CD8-positive, alpha-beta memory T cell (primary cell): Measurements from ENCODE around the gene TBC1D24. TPM values are rescaled to one million over a fixed set of nuclear protein-coding genes. Genes with fewer than 3 reads are reported as not detected.
A peak's percentile ranks its signal among the peaks of the same experiment; 100 is the strongest.

Experiments
- CTCF ChIA-PET: fragments of 350-600 bp; sonication (Branson Sonifier 250); formaldehyde crosslinking; loops from one replicate; lab custom pipeline; 2021; ENCODE audit warnings: antibody characterized with exemption; lab: Charles Lee
- POLR2A ChIA-PET: fragments of 350-600 bp; sonication (Branson Sonifier 250); formaldehyde crosslinking; loops from one replicate; lab custom pipeline; 2021; ENCODE audit warnings: antibody characterized with exemption; lab: Charles Lee
- DNase-seq, 5 donors: peaks; one replicate each; pipeline versions ENCODE4 v3.0.0 to v3.0.0-alpha.2; 2020 to 2022; ENCODE audit warnings: mixed read lengths in 1 of 5
- H3K27ac ChIP-seq: one replicate; pipeline ENCODE4 v1.7.0; 2013; ENCODE audit warnings: low read depth, mild to moderate bottlenecking, low read length, moderate library complexity
- H3K27me3 ChIP-seq: 2 replicates; pipeline ENCODE4 v1.7.0; 2013; ENCODE audit warnings: low read length, mild to moderate bottlenecking; ENCODE audit not compliant: insufficient read depth, poor library complexity, severe bottlenecking
- H3K36me3 ChIP-seq: 2 replicates; pipeline ENCODE4 v1.7.0; 2013; ENCODE audit warnings: mild to moderate bottlenecking, low read length, moderate library complexity; ENCODE audit not compliant: insufficient read depth
- H3K4me1 ChIP-seq: 2 replicates; pipeline ENCODE4 v1.7.0; 2013; ENCODE audit warnings: mild to moderate bottlenecking, low read length, moderate library complexity; ENCODE audit not compliant: insufficient read depth
- H3K4me3 ChIP-seq: 2 replicates; pipeline ENCODE4 v1.7.0; 2013; ENCODE audit warnings: mild to moderate bottlenecking, low read length
- H3K9me3 ChIP-seq: 2 replicates; pipeline ENCODE4 v1.7.0; 2013; ENCODE audit warnings: mild to moderate bottlenecking, low read length
- H3K27ac Mint-ChIP-seq, 8 donors: one replicate each; pipeline ENCODE4 v1.8.0; 2020 to 2021; ENCODE audit warnings: mixed read lengths in 8 of 8, mild to moderate bottlenecking in 6 of 8, inconsistent platforms in 3 of 8, moderate library complexity in 3 of 8
- H3K27me3 Mint-ChIP-seq, 2 donors: one replicate each; pipeline ENCODE4 v1.8.0; 2020 to 2021; ENCODE audit warnings: mixed read lengths in 2 of 2, mild to moderate bottlenecking in 1 of 2, moderate library complexity in 1 of 2
- H3K36me3 Mint-ChIP-seq, 3 donors: one replicate each; pipeline ENCODE4 v1.8.0; 2020 to 2021; ENCODE audit warnings: mixed read lengths in 3 of 3, inconsistent platforms in 1 of 3, mild to moderate bottlenecking in 1 of 3
- H3K4me1 Mint-ChIP-seq, 3 donors: one replicate each; pipeline ENCODE4 v1.8.0; 2020 to 2021; ENCODE audit warnings: mixed read lengths in 3 of 3, inconsistent platforms in 1 of 3, mild to moderate bottlenecking in 1 of 3
- H3K4me3 Mint-ChIP-seq, 7 donors: one replicate each; pipeline ENCODE4 v1.8.0; 2020 to 2021; ENCODE audit warnings: mixed read lengths in 7 of 7, mild to moderate bottlenecking in 6 of 7, moderate library complexity in 4 of 7, inconsistent platforms in 2 of 7
- H3K9me3 Mint-ChIP-seq, 5 donors: one replicate each; pipeline ENCODE4 v1.8.0; 2020 to 2022; ENCODE audit warnings: mixed read lengths in 5 of 5, mild to moderate bottlenecking in 3 of 5, moderate library complexity in 2 of 5, inconsistent platforms in 1 of 5
- polyA plus RNA-seq: library from polyadenylated mRNA; unstranded; fragments of 300-500 nt; fragmentation: Illumina TruSeq; gene quantifications from one replicate; pipeline ENCODE4 v1.2.3, GENCODE V29; 2021
- total RNA-seq, 2 experiments: library from RNA; stranded (reverse); gene quantifications; one replicate each; pipeline ENCODE4 v1.2.3, GENCODE V29; 2021

The TBC1D24 gene
- total and polyA plus RNA-seq, 3 experiments from 2014 or later, result 3.5 to 32.7 (median 28.3) TPM

DNA sequence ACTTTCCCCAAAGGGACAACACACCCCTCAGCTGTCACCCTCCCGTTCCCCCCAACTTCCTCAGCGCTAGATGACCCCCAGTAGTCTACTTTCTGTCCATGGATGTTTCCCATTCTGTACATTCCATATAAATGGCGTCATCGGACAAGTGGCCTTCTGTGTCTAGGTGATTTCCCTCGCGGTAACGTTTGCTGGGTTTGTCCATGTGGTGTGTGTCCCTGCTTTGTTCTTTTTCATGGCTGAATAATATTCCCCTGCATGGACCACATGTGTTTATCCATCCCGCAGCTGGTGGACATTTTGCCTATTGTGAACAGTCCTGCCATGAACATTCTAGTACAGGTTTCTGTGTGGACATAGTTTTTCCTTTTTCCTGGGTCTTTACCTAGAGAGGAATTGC lies 22.3 kb upstream of the TBC1D24 start:
- H3K27ac Mint-ChIP-seq, result no peak overlapping the region
- ChIA-PET CTCF (no interaction called here), POLR2A (no interaction called here)
- H3K4me3 ChIP-seq, result no peak overlapping the region
- no peaks in the 10 kb centered on the region for H3K27me3 ChIP-seq
- DNase-seq, result no peak
- H3K36me3 ChIP-seq, result no peaks in the 10 kb centered on the region
- H3K27ac ChIP-seq, result no peak overlapping the region
- H3K36me3 Mint-ChIP-seq, result peaks cover 0 to 29% (median 7%) of the 10 kb centered on the region in 3 donors
- H3K9me3 ChIP-seq, result no peaks in the 10 kb centered on the region
- H3K4me1 ChIP-seq, result no peaks in the 10 kb centered on the region
- no peaks in the 10 kb centered on the region for H3K9me3 Mint-ChIP-seq
- no peaks in the 10 kb centered on the region for H3K27me3 Mint-ChIP-seq
- H3K4me3 Mint-ChIP-seq, result no peak overlapping the region
- no peaks in the 10 kb centered on the region for H3K4me1 Mint-ChIP-seq

DNA sequence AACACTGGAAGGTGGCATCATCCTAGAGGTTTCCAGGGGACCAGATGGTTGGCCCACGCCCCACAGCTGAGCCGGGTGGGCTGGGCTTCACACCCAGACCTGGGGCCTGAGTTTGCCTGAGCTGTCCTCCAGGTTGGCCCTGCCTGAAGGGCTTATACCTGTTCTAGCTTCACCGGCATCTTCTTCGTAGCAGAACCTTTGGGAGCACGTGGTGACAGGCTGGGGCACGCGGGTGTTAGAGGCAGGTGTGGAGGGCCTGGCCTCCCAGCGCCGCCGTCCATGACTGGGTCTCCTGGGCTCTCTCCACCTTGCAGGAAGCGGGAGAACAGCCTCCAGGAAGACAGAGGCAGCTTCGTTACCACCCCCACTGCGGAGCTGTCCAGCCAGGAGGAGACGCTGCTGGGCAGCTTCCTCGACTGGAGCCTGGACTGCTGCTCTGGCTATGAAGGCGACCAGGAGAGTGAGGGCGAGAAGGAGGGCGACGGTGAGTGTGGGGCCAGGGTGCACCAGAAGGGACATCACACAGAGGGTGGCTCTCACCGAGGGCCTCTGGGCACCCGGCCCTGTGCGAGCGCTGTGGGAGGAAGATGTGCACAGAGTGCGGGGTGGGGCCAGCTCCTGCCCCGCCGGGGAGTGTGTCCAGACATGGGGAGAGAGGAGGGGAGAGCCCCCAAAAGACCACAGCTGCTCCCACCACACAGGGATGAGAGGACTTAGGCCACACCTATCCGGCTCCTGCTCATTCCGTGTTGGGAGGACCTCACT lies 19.7 kb upstream of the TBC1D24 start:
- Mint-ChIP-seq H3K27ac (no peak overlapping the region), H3K9me3 (no peaks in the 10 kb centered on the region), H3K36me3 (peaks cover 0 to 13% (median 4%) of the 10 kb centered on the region in 3 donors), H3K4me1 (peaks cover 4 to 10% (median 5%) of the 10 kb centered on the region in 3 donors), H3K4me3 (no peak overlapping the region), H3K27me3 (no peaks in the 10 kb centered on the region)
- Histone ChIP-seq H3K27me3 (no peaks in the 10 kb centered on the region), H3K4me3 (no peak overlapping the region), H3K4me1 (peaks cover 6% of the 10 kb centered on the region), H3K27ac (no peak overlapping the region), H3K36me3 (no peaks in the 10 kb centered on the region), H3K9me3 (no peaks in the 10 kb centered on the region)
- ChIA-PET POLR2A (interaction anchor here (0.6 to 0.7 kb wide), 3 partner anchors 16 to 593 kb away, joined by 3 to 7 read pairs (median 3); partner anchors contain the start of gene NTN3), CTCF (no interaction called here)
- DNase-seq, result no peak

DNA sequence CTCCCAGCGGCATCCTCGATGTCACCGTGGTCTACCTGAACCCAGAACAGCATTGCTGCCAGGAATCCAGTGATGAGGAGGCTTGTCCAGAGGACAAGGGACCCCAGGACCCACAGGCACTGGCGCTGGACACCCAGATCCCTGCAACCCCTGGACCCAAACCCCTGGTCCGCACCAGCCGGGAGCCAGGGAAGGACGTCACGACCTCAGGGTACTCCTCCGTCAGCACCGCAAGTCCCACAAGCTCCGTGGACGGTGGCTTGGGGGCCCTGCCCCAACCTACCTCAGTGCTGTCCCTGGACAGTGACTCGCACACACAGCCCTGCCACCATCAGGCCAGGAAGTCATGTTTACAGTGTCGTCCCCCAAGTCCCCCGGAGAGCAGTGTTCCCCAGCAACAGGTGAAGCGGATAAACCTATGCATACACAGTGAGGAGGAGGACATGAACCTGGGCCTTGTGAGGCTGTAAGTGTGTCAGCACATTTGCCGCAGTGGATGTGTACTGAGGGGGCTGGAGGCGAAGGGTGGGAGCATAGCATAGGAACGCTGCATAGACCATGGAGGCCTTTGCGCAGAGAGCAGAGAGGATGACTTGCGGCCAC lies 18.3 kb upstream of the TBC1D24 start:
- H3K27ac Mint-ChIP-seq, result peak overlapping the region in 1 of 8 donors; percentile 43

DNA sequence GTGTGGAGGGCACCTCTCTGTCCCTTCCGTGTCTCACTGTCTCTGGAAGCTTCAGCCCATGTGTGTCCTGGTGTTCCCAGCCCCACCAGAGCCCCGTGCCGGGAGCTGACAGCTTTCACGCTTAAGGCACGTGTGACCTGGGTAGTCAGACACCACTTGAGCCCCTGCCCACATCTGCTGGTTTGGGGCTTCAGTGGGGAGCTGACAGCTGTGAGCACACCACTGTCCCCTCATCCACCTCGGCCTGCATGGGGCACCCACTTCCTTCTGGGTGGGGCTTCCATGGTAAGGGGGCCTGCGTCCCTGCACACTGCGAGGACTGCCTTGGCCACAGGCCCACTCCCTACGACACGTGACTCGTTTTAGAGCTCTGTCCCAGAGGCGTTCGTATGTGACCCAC lies 17.7 kb upstream of the TBC1D24 start:
- Histone ChIP-seq H3K9me3 (no peaks in the 10 kb centered on the region), H3K27me3 (no peaks in the 10 kb centered on the region), H3K4me1 (peaks cover 11% of the 10 kb centered on the region), H3K4me3 (no peak overlapping the region), H3K27ac (no peak overlapping the region), H3K36me3 (no peaks in the 10 kb centered on the region)
- no peak for DNase-seq
- Mint-ChIP-seq H3K27ac (peak overlapping the region in 1 of 8 donors; percentile 41), H3K36me3 (peaks cover 0 to 7% (median 4%) of the 10 kb centered on the region in 3 donors), H3K27me3 (no peaks in the 10 kb centered on the region), H3K9me3 (no peaks in the 10 kb centered on the region), H3K4me1 (peaks cover 4 to 10% (median 5%) of the 10 kb centered on the region in 3 donors), H3K4me3 (no peak overlapping the region)
- ChIA-PET POLR2A (no interaction called here), CTCF (no interaction called here)

More for the DNA sequence above, 18.3 kb upstream of the TBC1D24 start:
- Mint-ChIP-seq H3K9me3 (no peaks in the 10 kb centered on the region), H3K36me3 (peaks cover 0 to 9% (median 4%) of the 10 kb centered on the region in 3 donors), H3K27me3 (no peaks in the 10 kb centered on the region), H3K4me1 (peaks cover 4 to 10% (median 5%) of the 10 kb centered on the region in 3 donors), H3K4me3 (peak overlapping the region in 2 of 7 donors; percentile 13 to 49)
- no peaks in the 10 kb centered on the region for H3K9me3 ChIP-seq
- H3K36me3 ChIP-seq, result no peaks in the 10 kb centered on the region
- no peaks in the 10 kb centered on the region for H3K27me3 ChIP-seq
- H3K4me1 ChIP-seq, result peaks cover 11% of the 10 kb centered on the region
- H3K4me3 ChIP-seq, result no peak overlapping the region
- H3K27ac ChIP-seq, result no peak overlapping the region
- no peak for DNase-seq
- ChIA-PET CTCF (no interaction called here), POLR2A (no interaction called here)

DNA sequence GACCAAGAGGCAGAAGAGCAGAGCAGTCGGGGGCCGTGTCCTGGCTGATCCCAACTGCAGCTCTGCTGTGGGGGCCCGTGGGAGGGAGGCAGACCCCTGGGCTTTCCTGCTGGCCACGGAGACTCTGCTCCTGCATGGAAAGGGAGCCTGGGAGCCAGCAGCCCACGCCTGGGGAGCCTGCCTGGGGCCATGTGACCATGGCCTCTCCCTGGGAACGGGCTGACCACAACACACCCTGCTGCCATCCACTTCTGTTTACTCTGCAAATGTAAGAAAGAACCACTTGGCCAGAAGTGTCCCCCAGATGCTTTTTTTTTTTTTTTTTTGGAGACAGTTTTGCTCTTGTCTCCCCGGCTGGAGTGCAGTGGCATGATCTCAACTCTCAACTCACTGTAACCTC lies 17.0 kb upstream of the TBC1D24 start:
- no peak for DNase-seq
- peaks cover 0 to 4% (median 2%) of the 10 kb centered on the region in 3 donors for H3K36me3 Mint-ChIP-seq
- H3K4me3 Mint-ChIP-seq, result peak overlapping the region in 1 of 7 donors; percentile 29
- no peaks in the 10 kb centered on the region for H3K27me3 ChIP-seq
- H3K27me3 Mint-ChIP-seq, result no peaks in the 10 kb centered on the region
- POLR2A ChIA-PET, result no interaction called here
- H3K27ac Mint-ChIP-seq, result peak overlapping the region in 1 of 8 donors; percentile 62
- H3K9me3 Mint-ChIP-seq, result no peaks in the 10 kb centered on the region
- CTCF ChIA-PET, result no interaction called here
- no peak overlapping the region for H3K27ac ChIP-seq
- no peaks in the 10 kb centered on the region for H3K9me3 ChIP-seq
- no peak overlapping the region for H3K4me3 ChIP-seq
- peaks cover 11% of the 10 kb centered on the region for H3K4me1 ChIP-seq
- no peaks in the 10 kb centered on the region for H3K36me3 ChIP-seq
- peaks cover 4 to 10% (median 5%) of the 10 kb centered on the region in 3 donors for H3K4me1 Mint-ChIP-seq

DNA sequence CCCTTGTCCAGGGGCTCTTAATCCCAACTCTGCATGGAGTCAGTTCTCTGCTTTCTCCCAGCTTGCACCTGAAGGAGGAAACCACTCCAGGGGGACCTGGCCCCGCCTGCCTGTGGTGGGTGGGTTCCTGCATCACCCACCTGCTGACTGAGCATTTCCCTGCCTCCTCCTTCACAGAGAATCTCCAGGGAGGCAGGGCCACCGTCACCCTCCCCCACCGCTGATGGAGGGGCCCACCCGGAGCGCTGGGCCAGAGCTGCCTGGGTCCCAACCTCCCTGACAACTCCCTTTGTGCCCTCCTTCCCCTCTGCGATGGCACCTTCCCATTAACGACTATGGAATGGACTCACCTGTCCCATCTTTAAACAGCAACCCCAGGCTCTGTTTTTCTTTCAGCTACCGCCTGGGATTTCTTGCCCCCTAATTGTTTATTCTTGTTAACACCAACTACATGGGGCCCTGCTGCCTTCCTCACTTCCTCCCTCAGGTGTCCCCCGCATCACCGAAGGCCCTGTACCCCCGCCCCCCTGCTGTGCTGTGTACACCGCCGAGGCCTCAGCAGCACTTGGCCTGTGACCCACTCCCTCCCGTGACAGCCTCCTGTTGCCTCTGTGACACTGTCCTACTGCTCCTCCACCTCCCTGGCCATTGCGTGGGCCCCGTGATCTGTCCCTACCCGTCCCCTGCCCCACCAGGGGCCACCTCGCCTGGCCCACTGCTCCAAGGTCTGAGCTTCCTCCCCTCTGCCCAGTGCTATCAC lies 15.9 kb upstream of the TBC1D24 start:
- ChIA-PET POLR2A (interaction anchor here (0.9 to 1.1 kb wide), 3 partner anchors 11 to 494 kb away, joined by 3 to 4 read pairs (median 3); partner anchors contain the start of genes RPS2 and TRAF7), CTCF (interaction anchor here (1.0 to 1.8 kb wide), 4 partner anchors 15 to 208 kb away, joined by 3 to 7 read pairs (median 4); partner anchors contain the start of genes CCNF, ECI1 and TBC1D24)
- Mint-ChIP-seq H3K27me3 (no peaks in the 10 kb centered on the region), H3K27ac (peak overlapping the region in 5 of 8 donors; percentile 30 to 90 (median 86)), H3K9me3 (no peaks in the 10 kb centered on the region), H3K4me3 (peak overlapping the region; percentile 81 to 91 (median 83)), H3K4me1 (peaks cover 4 to 10% (median 5%) of the 10 kb centered on the region in 3 donors), H3K36me3 (no peaks in the 10 kb centered on the region)
- Histone ChIP-seq H3K27me3 (no peaks in the 10 kb centered on the region), H3K4me1 (peaks cover 11% of the 10 kb centered on the region), H3K9me3 (no peaks in the 10 kb centered on the region), H3K36me3 (no peaks in the 10 kb centered on the region), H3K27ac (peak overlapping the region; percentile 61), H3K4me3 (peak overlapping the region; percentile 83)
- no peak for DNase-seq

DNA sequence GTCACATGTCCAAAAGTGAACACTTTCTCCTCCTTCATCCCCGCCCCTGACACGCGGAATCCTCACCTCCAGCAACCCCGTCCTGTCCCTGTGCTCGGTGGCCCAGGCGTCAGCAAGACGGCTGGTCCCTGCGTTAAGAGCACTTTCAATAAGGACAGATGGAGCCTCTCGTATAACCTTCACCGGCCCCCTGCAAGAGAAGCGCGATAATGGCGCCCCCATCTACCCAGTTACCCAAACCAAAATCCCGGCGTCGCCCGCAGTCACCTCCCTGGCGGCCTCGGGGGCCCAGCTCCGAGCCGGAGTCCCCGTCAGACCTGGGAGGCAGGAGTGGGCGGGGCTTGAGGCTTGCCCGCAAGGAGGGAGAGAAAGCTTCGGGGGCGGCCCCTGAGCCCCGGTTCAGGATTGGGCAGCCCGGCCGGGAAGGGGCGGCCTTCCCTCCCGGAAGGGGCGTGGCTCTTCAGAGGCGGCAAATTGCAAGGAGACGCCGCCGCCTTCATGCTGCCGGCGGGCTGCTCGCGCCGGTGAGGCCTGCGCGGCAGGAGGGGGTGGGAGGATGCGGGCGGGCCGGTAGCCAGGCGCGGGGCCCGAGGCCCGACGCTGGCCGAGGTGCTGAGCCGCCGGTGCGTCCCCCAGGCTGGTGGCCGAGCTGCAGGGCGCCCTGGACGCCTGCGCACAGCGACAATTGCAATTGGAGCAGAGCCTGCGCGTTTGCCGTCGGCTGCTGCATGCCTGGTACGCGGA lies 15.1 kb upstream of the TBC1D24 start, which contains the start of gene TEDC2:
Gene TEDC2 (plus strand): TSS at position 463 of the 744 bp plus-strand sequence. CDS start 36 bp downstream, at position 499.
- H3K36me3 Mint-ChIP-seq, result no peaks in the 10 kb centered on the region
- ChIA-PET POLR2A (interaction anchor here (0.6 to 1.1 kb wide), 6 partner anchors 11 to 495 kb away, joined by 3 to 6 read pairs (median 3); partner anchors contain the start of genes GFER, RPS2 and TRAF7), CTCF (interaction anchor here (1.0 to 1.8 kb wide), 4 partner anchors 15 to 208 kb away, joined by 3 to 7 read pairs (median 4); partner anchors contain the start of genes CCNF, ECI1 and TBC1D24)
- Histone ChIP-seq H3K36me3 (no peaks in the 10 kb centered on the region), H3K4me1 (peaks cover 11% of the 10 kb centered on the region), H3K9me3 (no peaks in the 10 kb centered on the region), H3K27me3 (no peaks in the 10 kb centered on the region), H3K27ac (peak within 1 kb of the TSS; percentile 61), H3K4me3 (peak within 1 kb of the TSS; percentile 83)
- peak; percentile 94 to 98 (median 97) for DNase-seq
- H3K27ac Mint-ChIP-seq, result peak within 1 kb of the TSS in 6 of 8 donors; percentile 30 to 90 (median 71)
- H3K27me3 Mint-ChIP-seq, result no peaks in the 10 kb centered on the region
- no peaks in the 10 kb centered on the region for H3K9me3 Mint-ChIP-seq
- peaks cover 4 to 10% (median 5%) of the 10 kb centered on the region in 3 donors for H3K4me1 Mint-ChIP-seq
- peak within 1 kb of the TSS; percentile 81 to 91 (median 83) for H3K4me3 Mint-ChIP-seq
